HT-29 (cell line): ENCODE data around the gene TLL2. TPM values are rescaled to one million over a fixed set of nuclear protein-coding genes. Genes with fewer than 3 reads are reported as not detected.

Source experiments
- DNase-seq: peaks from one replicate; pipeline ENCODE4 v3.0.0-alpha.2; 2015; ENCODE audit warnings: low spot score
- total RNA-seq: library from RNA; depleted of rRNA; stranded (reverse); fragments of >200 nt; shearing (Covaris generic); gene quantifications from 2 replicates; pipeline ENCODE4 v1.2.3, GENCODE V29; 2014

The TLL2 gene
- total RNA-seq, 1 experiment from 2014 or later = not detected

DNA sequence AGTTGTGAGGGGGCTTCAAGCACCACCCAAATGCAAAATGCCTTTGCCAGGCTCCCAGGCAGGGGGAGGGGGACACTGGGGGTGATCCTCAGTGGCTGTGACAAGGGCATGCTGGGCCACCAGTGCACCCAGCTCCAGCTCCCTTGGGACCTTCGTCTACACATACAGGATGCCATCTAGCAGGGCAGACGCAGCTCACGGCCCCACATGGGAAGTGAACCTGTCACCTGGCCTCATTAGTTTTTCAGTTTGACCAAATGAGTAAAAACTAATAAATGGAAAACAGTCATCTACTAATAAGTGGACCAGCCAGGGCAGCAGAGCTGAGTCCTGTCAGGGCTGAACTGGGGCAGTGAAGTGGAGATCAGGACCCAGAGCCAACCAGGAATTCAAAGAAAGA is 50.2 kb downstream of the TLL2 start:
- DNase-seq = no peak

DNA sequence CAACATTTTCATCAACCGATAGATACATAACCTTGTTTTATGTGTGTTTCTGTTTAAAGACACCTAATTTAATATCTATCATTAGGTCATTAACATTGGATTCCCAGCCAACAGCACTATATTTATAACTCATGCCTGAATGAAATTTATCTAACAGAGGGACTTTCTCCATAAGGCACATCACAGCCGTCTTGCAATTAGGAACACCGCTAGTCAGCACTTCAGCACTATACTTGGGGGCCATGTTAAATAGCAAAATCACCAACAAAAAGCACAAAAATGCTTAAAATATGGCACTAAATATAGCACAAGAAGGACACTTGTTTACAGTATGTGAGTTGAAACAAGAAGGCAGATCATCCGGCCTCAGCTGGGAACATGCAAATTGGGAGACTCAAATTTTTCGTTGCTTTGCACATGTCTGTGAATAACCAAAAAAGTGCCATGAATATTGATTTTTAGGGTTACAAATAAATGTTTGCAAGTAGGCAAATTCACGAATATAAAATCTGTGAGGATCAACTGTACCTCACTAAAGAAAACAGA is 51.0 kb downstream of the TLL2 start:
- no peak for DNase-seq

DNA sequence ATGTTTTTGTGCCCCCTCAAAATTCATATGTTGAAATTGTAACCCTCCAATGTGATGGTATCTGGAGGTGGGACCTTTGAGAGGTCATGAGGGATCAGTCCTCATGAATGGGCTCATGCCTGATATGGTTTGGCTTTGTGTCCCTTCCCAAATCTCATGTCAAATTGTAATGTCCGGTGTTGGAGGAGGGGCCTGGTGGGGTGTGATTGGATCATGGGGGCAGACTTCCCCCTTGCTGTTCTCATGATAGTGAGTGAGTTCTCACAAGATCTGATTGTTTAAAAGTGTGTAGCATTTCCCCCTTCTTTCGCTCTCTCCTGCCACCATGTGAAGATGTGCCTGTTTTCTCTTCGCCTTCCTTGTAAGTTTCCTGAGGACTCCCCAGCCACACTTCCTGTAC is 53.4 kb downstream of the TLL2 start:
- no peak for DNase-seq

DNA sequence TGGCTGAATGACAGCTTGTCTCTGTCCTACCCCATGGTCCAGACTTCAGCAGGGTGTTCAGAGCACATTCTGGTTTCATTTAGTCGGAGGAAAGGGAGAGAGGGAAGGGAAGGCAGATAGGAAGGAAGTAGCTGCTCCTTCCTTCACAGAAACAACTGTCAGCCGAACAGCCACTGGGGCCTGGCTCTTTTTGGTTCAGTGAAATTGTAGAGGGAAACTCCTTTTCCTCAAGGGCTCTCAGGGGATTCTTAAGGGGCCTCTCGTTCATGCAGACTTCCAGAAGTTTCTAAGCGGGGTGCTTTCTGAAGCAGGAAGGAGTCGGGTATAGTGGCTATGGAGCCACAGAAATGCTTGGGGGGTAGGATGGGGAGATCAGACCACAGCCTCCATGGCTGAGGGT is 56.4 kb downstream of the TLL2 start:
- no peak for DNase-seq

DNA sequence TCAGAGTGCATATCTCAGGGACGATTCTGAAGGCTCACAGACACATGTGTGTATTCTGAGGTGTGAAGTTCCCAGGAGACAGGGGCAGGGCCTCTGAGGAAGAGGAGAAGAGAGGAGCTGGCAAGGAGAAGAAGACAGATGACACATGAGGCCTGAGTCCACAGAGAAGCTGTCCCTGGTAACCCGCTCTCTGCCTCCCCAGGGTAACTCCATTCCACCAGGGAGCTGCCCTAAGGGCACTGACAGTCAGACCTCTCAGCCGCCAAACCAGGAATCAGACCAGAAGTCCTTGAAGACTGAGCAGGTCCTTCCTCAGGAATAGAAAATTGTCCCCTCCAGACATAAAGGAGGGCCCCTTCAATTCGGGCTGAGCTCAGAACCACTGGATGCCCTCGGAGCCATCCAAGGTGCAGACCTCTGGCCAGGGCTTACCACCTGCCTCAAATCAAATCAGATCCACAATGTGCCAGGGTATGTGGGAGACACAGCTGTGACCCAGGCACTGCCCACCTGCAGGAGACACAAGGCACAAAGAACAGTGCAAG is 57.4 kb downstream of the TLL2 start:
- DNase-seq = no peak

DNA sequence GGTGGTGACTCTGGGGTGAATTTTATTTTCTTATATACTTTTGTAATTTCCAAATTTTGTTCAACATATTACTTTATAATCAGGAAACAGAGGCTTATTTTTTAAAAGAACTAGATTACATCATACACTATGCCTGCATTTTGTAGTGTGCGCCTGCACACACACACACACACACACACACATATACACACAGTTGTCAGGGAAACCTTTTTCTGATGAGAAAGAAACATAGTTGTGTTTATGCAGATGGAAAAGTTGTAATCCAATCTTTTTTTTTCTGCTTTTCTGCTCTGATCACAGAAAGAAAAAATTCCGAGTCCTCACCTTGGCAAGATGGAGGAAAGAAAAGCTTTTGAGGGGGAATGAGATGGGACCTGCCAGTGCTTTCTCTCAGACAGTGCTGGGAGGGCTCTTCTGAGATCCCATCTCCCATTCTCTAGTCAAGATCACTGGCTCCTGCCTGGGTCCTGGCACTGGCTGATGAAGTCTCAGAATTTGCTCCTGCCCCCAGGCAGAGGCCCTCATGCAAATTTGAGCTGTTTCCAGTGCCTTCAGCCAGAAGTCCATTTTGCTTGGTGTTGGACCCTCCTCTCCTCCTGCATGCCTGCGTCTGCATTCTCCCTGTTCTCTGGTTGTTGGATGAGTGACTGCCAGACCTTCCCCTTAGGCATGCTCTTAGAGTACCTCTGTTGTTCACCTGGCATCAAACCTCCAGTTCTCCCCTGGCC is 59.7 kb downstream of the TLL2 start:
- no peak for DNase-seq

DNA sequence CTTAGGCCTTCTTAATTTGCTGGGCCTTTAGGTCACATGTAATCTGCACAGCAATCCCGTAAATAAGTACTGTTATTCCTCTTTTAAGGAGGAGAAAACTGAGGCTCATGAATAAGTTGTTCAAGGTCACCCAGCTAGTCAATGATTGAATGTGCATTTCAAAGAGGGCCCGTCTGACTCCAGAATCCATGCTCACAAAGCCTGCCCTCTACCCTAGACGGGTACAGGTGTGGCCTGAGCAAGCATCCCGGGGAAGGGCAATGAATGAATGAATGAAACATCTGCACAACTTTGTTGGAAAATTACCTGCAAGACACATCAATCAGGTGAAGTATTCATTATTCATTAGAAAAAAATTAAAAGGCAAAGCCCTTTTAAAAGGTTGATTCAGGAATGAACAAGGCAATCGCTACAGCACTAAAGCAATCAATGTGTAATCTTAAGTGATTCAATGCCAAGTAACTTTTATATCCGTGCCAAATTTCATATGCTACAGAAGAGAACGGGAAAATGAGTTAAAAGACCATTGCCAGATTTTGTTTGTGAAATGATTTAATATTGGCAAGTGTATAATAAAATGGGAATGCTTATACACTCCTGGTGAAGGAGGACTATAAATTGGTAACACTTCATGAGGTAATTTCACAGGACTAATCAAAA is 61.1 kb downstream of the TLL2 start:
- no peak for DNase-seq

DNA sequence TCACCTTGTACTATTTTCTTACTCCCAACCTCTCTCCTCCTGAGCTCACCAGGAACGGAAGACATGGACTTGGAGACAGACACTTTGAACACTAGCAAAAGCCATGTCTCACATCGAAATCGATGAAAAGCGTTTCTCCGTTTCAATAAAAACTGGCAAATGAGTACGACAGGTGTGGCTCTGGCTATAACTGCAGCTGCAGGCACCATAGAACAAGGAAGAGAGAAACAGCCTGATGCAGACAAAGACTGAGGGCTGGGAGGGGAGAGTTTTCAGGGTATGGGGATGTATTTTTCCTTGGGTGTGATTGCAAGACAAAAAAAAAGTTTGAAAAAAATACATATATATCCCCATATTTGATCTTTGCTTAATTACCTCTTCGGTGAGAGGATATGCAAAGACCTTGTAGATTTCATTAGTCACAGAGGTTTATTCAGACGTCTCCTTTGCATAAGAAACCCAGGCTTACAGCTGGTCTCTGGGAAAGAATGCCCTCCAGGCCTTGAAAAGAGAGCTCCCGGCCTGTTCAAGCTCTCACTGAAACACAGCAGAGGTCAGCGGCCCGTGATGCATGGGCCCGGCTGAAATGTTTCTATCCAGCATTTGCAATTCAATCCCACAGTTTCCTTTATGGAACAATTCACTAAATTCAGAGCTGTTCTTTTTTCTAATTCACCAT is 63.1 kb downstream of the TLL2 start:
- DNase-seq = no peak

DNA sequence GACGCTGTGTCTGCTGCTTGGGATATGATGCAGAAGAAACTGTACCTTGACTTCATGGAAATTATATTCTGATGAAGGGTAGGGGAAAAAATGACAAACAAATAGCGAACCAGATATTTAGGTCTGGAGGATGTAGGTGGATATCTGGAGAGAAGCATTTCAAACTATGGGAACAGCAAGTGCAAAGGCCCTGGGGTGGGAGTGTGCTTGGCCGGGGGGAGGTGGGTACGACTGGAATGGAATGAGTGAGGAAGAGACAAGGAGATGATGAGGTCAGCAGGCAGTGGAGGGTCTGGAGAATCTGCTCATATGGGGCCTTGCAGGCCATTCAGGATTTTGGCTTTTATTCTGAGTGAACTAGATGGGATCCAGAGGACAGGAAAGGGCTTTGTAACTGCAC is 65.2 kb downstream of the TLL2 start:
- no peak for DNase-seq

DNA sequence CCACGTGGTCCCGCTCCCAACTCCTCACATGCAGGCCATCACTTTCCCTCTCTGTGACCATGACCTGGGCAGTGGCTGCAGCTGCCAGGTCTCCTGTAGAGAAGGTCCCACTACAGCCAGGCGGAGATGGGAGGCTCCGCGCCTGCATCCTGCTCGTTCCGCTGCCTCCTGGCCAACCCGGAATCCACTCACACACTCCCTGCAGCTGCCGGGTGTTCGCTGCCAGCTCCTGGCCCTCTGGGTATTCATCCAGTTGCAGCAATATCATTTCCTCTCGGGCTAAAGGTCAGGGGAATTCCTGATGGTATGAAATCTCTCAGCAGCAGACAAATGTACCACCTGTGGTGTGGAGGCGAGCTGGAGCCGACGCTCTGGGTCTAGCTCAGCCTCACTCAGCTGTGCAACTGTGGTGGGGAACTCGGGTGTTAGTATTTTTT is 65.7 kb downstream of the TLL2 start:
- no peak for DNase-seq

DNA sequence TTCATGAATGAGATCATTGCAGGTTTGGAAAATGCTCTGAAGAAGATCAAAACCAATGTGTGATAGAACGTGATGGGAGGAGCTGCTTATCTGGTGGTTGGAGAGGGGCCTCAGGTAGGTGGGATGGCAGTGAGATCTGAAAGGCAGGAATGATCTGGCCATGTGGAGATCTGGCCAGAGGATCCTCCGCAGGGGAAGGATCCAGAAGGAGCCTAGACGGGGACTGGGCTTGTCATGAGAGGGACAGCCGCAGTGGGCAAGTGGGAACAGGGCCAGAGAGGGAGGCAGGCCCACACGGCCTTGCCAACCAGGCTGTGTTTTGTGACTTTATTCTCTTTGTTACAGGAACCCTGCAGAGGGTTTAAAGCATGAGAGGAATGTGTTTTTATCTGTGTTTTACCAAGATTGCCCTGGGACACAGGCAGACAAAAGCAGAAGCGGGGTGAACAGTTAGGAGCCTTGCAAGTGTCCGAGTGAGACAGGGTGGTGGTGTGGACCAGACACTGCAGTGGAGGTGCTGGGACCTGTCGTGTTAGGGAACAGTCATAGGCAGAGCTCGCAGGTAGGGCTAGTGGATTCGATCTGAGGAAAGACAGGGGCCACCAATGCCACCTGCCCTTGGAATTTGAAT is 66.6 kb downstream of the TLL2 start:
- DNase-seq = no peak

DNA sequence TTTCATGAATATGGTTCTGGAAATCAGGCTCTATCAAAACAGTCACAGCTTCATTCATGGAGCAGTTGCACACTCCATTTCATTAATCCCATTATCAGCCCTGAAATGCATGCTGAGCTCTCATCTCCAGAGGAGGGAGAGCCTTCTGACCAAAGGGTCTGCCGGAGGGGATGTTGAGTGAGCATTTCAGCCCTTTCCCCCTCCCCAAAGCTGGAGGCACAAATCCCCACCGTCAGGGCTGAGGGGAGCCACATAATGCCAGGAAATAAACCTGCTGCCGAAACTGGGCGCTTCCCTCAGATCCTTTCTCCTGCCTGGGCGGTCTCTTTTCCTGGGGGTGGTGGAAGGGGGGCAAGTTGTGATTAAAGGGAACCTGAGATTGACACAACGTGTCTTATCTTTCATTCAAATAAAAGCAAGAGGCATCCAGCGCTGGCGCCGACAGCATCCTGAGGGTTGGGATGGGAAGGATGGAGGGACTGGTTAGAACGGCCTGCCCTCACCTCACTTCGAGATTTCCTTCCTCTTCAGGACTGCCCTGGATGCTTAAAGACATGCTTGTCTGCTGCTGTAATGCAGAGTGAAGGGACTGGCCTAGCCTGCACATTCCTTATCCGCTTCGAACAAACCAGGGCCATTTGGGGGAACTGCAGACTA is 71.6 kb downstream of the TLL2 start:
- DNase-seq = no peak

DNA sequence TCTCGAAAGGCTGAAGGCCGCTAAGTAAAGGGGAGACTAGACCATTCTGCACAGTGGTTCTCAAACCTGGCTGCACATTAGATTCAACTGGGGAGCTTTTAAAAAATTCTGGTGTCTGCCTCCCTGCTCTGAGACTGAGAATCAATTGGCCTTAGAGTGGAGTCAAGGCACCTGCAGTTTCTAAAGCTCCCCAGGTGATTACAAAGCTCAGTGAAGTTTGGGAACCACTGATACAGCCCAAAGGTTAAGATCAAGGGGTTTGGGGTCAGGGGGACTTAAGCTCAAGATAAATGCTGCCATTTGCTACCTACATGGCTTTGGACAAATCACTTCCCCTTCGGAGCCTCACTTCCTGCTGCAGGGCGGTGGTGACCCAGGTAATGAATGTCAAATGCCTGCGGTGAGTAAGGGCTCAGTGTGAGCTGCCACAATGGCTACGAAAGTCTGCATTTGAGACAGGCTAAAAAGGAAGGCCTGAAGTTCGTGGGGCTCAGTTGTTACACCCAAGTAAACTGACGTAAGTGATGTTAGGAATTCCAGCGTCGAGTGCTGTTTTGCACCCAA is 72.3 kb downstream of the TLL2 start:
- DNase-seq = no peak

DNA sequence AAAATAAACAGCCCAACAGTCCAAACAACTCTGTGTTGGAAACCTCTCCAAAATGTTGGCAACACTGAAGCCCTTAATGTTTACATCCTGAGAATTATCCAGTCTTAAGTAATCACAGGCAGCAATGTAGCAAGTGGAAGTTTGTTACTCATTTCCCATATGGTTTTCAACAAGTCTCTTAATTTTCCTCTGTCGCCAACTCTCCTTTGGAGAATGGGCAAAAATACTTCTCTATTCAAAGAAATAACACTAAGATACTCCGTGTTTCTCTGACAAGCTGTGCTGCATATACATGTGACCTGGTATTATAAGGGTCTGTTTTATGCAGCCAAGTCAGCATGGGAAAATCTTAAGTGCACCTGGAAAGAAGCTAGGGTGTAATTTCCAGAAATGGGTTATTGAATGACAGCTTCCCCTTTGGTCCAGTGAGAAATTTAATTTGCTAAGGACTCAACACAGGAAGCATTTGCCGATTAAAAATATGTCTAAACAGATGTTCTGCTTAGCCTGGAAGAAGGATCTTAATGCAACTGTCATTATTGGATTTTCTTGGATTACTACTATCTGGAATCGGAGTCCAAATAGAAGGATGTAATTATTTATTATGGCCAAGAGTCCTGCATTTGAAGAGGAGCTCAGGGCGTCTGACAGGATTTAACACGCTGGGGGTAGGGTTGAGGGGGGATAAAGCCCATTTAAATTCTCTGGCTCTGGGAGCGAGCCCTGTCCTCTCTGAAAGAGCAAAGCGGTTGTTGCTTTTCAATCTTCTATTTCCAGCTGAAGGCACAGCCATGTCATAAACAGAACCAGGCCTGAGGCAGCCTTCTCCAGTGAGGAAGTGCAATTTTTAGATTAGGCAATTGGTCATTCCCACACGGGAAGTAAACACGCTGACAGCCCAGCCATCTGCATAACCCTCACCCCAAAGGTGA is 73.1 kb downstream of the TLL2 start:
- no peak for DNase-seq

DNA sequence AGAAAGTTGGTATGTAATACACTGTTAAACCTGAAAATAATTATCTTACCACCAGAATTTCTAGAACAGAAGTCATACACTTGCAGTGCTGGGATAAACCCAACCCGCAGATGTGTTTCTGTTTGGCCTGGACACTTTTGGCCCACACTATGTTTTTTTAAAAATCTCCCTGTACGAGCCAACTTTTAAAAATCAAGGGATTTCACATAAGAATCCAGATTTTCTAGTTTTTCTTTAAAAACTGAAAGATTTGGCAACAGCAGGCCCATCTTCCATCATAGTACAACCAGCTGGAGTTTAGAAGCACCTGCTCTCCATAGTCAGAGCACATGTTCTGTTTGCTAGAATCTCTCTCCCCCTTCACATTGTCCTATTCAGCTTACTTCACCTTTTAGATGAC is 74.0 kb downstream of the TLL2 start:
- no peak for DNase-seq

DNA sequence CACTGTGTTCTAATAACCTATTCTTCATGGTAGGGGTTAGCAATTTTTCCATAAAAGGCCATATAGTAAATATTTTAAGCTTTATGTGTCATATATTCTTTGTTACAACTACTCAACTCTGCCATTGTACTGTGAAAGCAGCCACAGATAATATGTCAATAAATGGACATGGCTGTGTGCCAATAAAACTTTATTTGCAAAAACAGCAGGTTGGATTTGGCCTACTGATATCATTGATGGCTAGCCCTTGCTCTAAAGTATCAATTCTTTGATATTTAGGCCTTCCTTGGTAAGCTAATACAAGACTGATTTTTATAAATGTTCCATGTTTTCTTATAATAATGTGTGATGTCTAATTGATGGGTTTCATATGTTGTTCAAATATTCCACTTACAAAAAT is 77.7 kb downstream of the TLL2 start:
- DNase-seq = no peak

DNA sequence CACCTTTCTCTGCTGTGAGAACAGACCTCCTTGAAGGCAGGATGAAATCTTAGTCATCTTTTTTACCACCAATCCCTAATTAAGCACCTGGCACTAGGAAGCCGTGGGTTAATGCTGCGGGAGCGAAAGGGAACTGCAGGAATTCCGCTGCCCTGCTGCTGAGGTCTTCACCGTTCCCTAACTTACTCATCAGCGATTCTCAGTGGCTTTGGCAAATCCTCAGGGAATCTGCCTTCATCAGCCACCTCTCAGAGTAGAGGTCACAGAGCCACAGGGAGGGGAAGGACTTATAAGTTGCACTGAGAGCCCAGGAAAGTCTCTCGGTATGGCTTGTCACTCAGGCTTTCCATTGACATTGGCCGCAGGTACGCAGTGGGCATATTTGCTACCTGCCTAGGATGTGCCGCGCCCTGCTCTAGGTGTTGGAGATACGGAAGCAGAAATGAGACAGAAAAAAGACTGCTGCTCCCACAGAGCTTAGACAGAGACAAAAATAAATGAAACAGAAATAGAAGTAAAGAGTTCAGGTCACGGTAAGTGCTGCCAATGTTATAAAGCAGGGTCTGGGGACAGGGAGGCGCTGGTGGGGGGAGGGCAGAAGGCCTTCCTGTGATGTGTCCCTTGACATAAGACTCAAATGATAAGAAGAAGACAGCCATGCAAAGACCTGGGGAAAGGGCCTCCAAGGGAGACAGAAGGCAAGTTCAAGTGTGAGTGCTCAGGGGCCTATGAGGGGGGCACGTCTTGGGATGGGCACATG is 82.3 kb downstream of the TLL2 start:
- DNase-seq = no peak

DNA sequence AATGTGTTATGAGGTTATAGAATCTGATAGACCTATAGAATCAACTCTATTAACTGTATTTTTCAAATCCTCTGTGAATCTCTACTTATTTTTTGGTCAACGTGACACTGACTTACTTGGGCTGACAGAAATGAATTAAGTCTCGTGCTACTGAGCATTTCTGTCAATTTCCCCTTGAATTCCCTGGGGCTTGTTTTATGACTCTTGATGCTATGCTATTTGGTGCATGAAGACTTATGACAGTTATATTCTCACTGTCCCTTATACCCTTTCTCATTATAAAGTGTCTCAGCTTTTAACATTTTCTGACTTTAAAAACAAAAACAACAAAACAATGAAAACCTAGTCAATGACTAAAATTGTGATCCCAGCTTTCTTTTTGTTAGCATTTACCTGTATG is 86.4 kb downstream of the TLL2 start:
- no peak for DNase-seq

DNA sequence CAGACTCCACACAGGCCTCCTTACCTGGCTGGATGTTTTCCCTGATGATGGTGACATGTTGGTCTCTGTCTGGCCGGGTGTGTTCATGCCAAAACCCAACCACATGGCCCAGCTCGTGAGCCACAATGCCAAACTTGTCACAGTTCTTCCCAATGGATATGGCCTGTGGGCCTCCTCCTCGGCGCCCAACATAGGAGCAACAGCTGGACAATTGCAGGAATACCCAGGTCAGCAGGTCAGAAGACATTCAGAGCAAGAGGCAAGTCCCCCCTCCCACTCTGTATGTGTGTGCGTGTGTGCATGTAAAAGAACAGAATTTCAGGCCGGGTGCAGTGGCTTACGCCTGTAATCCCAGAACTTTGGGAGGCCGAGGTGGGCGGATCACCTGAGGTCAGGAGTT is 91.2 kb downstream of the TLL2 start:
- no peak for DNase-seq
